ENCODE results near the gene TRAK1. TPM values are rescaled to one million over a fixed set of nuclear protein-coding genes. Genes with fewer than 3 reads are reported as not detected.

The TRAK1 gene
- polyA plus RNA-seq, 12 donors = 59.8 to 133 (median 89.3) TPM; not detected in 1

- DNase-seq = peak; percentile 65
Measured at GRCh38 chr3:42066516-42067181, 24.5 kb upstream of the TRAK1 start.

- DNase-seq = peak; percentile 86
Measured at GRCh38 chr3:42067326-42067725, 23.8 kb upstream of the TRAK1 start.

- no peak for DNase-seq
Measured at GRCh38 chr3:42068303-42069088, 22.7 kb upstream of the TRAK1 start.

GRCh38 chr3:42070089-42070488, 21.1 kb upstream of the TRAK1 start:
- no peak for DNase-seq

GRCh38 chr3:42070524-42070923, 20.6 kb upstream of the TRAK1 start:
- no peak for DNase-seq

- peak; percentile 80 for DNase-seq
Measured at GRCh38 chr3:42071904-42072812, 19.0 kb upstream of the TRAK1 start.

- DNase-seq = no peak
Measured at GRCh38 chr3:42072831-42073301, 18.3 kb upstream of the TRAK1 start.

- DNase-seq = no peak
Measured at GRCh38 chr3:42077785-42078184, 13.4 kb upstream of the TRAK1 start.

GRCh38 chr3:42078677-42079076, 12.5 kb upstream of the TRAK1 start:
- no peak for DNase-seq

GRCh38 chr3:42079701-42080452, 11.3 kb upstream of the TRAK1 start:
- DNase-seq = no peak

- no peak for DNase-seq
Measured at GRCh38 chr3:42080453-42080872, 10.7 kb upstream of the TRAK1 start.

GRCh38 chr3:42081838-42082473, 9.2 kb upstream of the TRAK1 start:
- no peak for DNase-seq

GRCh38 chr3:42084586-42084985, 6.6 kb upstream of the TRAK1 start:
- no peak for DNase-seq

- no peak for DNase-seq
Measured at GRCh38 chr3:42085641-42086376, 5.3 kb upstream of the TRAK1 start.

GRCh38 chr3:42088803-42089530, 2.2 kb upstream of the TRAK1 start:
- DNase-seq = no peak

GRCh38 chr3:42092006-42092405, 849 bp downstream of the TRAK1 start:
- no peak for DNase-seq

GRCh38 chr3:42094128-42094527, 3.0 kb downstream of the TRAK1 start:
- no peak for DNase-seq

- no peak for DNase-seq
Measured at GRCh38 chr3:42094691-42095391, 3.7 kb downstream of the TRAK1 start.

- no peak for DNase-seq
Measured at GRCh38 chr3:42095540-42095939, 4.4 kb downstream of the TRAK1 start.
